ENCODE results near the gene PTBP2.

DNA sequence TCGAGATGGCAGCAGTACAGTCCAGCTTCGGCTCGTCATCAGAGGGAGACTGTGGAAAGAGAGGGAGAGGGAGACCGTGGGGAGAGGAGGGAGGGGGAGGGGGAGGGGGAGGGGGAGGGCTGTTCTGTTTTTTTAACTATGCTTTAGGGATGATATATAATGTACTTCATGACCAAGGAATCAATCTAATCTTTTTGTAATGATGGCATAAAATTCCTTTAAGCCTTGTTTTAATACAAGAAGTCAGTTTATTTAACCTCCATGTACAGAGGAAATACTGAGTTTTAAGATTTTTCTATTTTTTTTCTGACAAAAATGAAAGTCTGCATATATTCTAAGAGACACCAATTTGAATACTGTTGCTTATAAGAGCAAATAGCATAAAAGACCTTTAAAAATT lies 41.9 kb downstream of the PTBP2 start:
- TF ChIP-seq, protein P1, sequence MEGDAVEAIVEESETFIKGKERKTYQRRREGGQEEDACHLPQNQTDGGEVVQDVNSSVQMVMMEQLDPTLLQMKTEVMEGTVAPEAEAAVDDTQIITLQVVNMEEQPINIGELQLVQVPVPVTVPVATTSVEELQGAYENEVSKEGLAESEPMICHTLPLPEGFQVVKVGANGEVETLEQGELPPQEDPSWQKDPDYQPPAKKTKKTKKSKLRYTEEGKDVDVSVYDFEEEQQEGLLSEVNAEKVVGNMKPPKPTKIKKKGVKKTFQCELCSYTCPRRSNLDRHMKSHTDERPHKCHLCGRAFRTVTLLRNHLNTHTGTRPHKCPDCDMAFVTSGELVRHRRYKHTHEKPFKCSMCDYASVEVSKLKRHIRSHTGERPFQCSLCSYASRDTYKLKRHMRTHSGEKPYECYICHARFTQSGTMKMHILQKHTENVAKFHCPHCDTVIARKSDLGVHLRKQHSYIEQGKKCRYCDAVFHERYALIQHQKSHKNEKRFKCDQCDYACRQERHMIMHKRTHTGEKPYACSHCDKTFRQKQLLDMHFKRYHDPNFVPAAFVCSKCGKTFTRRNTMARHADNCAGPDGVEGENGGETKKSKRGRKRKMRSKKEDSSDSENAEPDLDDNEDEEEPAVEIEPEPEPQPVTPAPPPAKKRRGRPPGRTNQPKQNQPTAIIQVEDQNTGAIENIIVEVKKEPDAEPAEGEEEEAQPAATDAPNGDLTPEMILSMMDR (IDR thresholded peaks at IDR 0.05; ENCODE audit: low read depth, low read length): no peak
- no peak for TF ChIP-seq EZH2phosphoT487 (IDR thresholded peaks at IDR 0.05; ENCODE audit: low read depth)

Data from OCI-LY3 (cell line).